Dendritic cell treated with granulocyte-macrophage colony-stimulating factor and Interleukin-4, amounts not matched to agents 40 ng/mL and 50 ng/mL, for 4 days (primary cell): Measurements from ENCODE around the gene ARID2.
A peak's percentile ranks its signal among the peaks of the same experiment; 100 is the strongest.

Source experiments
- H3K27ac Mint-ChIP-seq: one replicate; pipeline ENCODE4 v1.8.0; 2022; ENCODE audit warnings: mild to moderate bottlenecking, mixed read lengths
- H3K27me3 Mint-ChIP-seq: one replicate; pipeline ENCODE4 v1.8.0; 2022; ENCODE audit warnings: mild to moderate bottlenecking, mixed read lengths
- H3K36me3 Mint-ChIP-seq: one replicate; pipeline ENCODE4 v1.8.0; 2022; ENCODE audit warnings: low read depth, mixed read lengths
- H3K4me1 Mint-ChIP-seq: one replicate; pipeline ENCODE4 v1.8.0; 2022; ENCODE audit warnings: low read depth, mixed read lengths
- H3K4me3 Mint-ChIP-seq: one replicate; pipeline ENCODE4 v1.8.0; 2022; ENCODE audit warnings: mild to moderate bottlenecking, moderate library complexity, mixed read lengths
- H3K9me3 Mint-ChIP-seq: one replicate; pipeline ENCODE4 v1.8.0; 2022; ENCODE audit warnings: mixed read lengths
- intact Hi-C: fragments of 100-400 bp; cut with micrococcal nuclease; formaldehyde crosslinking; loops from one replicate; pipeline ENCODE4 v1.15.0; 2022

Gene ARID2

GRCh38 chr12:45704968-45705367 lies 24.5 kb upstream of the ARID2 start:
- intact Hi-C loops: no loop called here
- Mint-ChIP-seq H3K27ac (no peak overlapping the region), H3K36me3 (peaks cover 5% of the 10 kb centered on the region), H3K27me3 (no peaks in the 10 kb centered on the region), H3K9me3 (peaks cover 10% of the 10 kb centered on the region), H3K4me1 (peaks cover 24% of the 10 kb centered on the region), H3K4me3 (no peak overlapping the region)

- Mint-ChIP-seq H3K27ac (no peak overlapping the region), H3K4me3 (no peak overlapping the region), H3K27me3 (no peaks in the 10 kb centered on the region), H3K36me3 (peaks cover 5% of the 10 kb centered on the region), H3K4me1 (peaks cover 24% of the 10 kb centered on the region), H3K9me3 (peaks cover 10% of the 10 kb centered on the region)
- intact Hi-C loops: no loop called here
Observed at GRCh38 chr12:45705404-45705803, 24.1 kb upstream of the ARID2 start.

GRCh38 chr12:45707241-45707857 lies 22.2 kb upstream of the ARID2 start:
- Mint-ChIP-seq H3K4me1 (peaks cover 27% of the 10 kb centered on the region), H3K36me3 (no peaks in the 10 kb centered on the region), H3K27me3 (no peaks in the 10 kb centered on the region), H3K9me3 (no peaks in the 10 kb centered on the region), H3K27ac (no peak overlapping the region), H3K4me3 (no peak overlapping the region)
- intact Hi-C loops: no loop called here

GRCh38 chr12:45708363-45708762 lies 21.1 kb upstream of the ARID2 start:
- Mint-ChIP-seq H3K27ac (no peak overlapping the region), H3K4me1 (peaks cover 34% of the 10 kb centered on the region), H3K27me3 (no peaks in the 10 kb centered on the region), H3K36me3 (no peaks in the 10 kb centered on the region), H3K4me3 (no peak overlapping the region), H3K9me3 (no peaks in the 10 kb centered on the region)
- intact Hi-C loops: no loop called here

- Mint-ChIP-seq H3K36me3 (no peaks in the 10 kb centered on the region), H3K27ac (no peak overlapping the region), H3K27me3 (no peaks in the 10 kb centered on the region), H3K4me3 (no peak overlapping the region), H3K4me1 (peaks cover 39% of the 10 kb centered on the region), H3K9me3 (no peaks in the 10 kb centered on the region)
- intact Hi-C loops: no loop called here
Observed at GRCh38 chr12:45708901-45709300, 20.6 kb upstream of the ARID2 start.

GRCh38 chr12:45712319-45712718 lies 17.2 kb upstream of the ARID2 start:
- Mint-ChIP-seq H3K4me1 (peaks cover 27% of the 10 kb centered on the region), H3K36me3 (no peaks in the 10 kb centered on the region), H3K9me3 (no peaks in the 10 kb centered on the region), H3K27ac (no peak overlapping the region), H3K4me3 (no peak overlapping the region), H3K27me3 (no peaks in the 10 kb centered on the region)
- intact Hi-C loops: no loop called here

- Mint-ChIP-seq H3K9me3 (no peaks in the 10 kb centered on the region), H3K4me3 (no peak overlapping the region), H3K36me3 (no peaks in the 10 kb centered on the region), H3K27me3 (no peaks in the 10 kb centered on the region), H3K27ac (no peak overlapping the region), H3K4me1 (peaks cover 26% of the 10 kb centered on the region)
- intact Hi-C loops: no loop called here
Observed at GRCh38 chr12:45713078-45713477, 16.4 kb upstream of the ARID2 start.

- no peaks in the 10 kb centered on the region for H3K27me3 Mint-ChIP-seq
- no peak overlapping the region for H3K27ac Mint-ChIP-seq
- H3K4me1 Mint-ChIP-seq: peaks cover 19% of the 10 kb centered on the region
- H3K36me3 Mint-ChIP-seq: no peaks in the 10 kb centered on the region
- H3K4me3 Mint-ChIP-seq: no peak overlapping the region
- H3K9me3 Mint-ChIP-seq: no peaks in the 10 kb centered on the region
- intact Hi-C loops: no loop called here
Observed at GRCh38 chr12:45718306-45718705, 11.2 kb upstream of the ARID2 start.

- Mint-ChIP-seq H3K4me1 (peaks cover 7% of the 10 kb centered on the region), H3K36me3 (no peaks in the 10 kb centered on the region), H3K27ac (no peak overlapping the region), H3K4me3 (no peak overlapping the region), H3K27me3 (no peaks in the 10 kb centered on the region), H3K9me3 (no peaks in the 10 kb centered on the region)
- intact Hi-C loops: loop anchor here (10.0 kb wide), 1 partner anchor 505 kb away; the partner anchor contains the start of gene ANO6
Observed at GRCh38 chr12:45720069-45720468, 9.4 kb upstream of the ARID2 start.

- intact Hi-C loops: loop anchor here (10.0 kb wide), 1 partner anchor 507 kb away; the partner anchor contains the start of gene ANO6
- Mint-ChIP-seq H3K4me3 (no peak overlapping the region), H3K36me3 (no peaks in the 10 kb centered on the region), H3K27me3 (no peaks in the 10 kb centered on the region), H3K27ac (no peak overlapping the region), H3K4me1 (peaks cover 11% of the 10 kb centered on the region), H3K9me3 (no peaks in the 10 kb centered on the region)
Observed at GRCh38 chr12:45721369-45721768, 8.1 kb upstream of the ARID2 start.

- Mint-ChIP-seq H3K27ac (no peak overlapping the region), H3K4me1 (peaks cover 11% of the 10 kb centered on the region), H3K9me3 (no peaks in the 10 kb centered on the region), H3K4me3 (no peak overlapping the region), H3K36me3 (peaks cover 5% of the 10 kb centered on the region), H3K27me3 (no peaks in the 10 kb centered on the region)
- intact Hi-C loops: loop anchor here (10.0 kb wide), 1 partner anchor 507 kb away; the partner anchor contains the start of gene ANO6
Observed at GRCh38 chr12:45721954-45722353, 7.6 kb upstream of the ARID2 start.

- peaks cover 27% of the 10 kb centered on the region for H3K36me3 Mint-ChIP-seq
- no peaks in the 10 kb centered on the region for H3K9me3 Mint-ChIP-seq
- no peaks in the 10 kb centered on the region for H3K27me3 Mint-ChIP-seq
- peaks cover 11% of the 10 kb centered on the region for H3K4me1 Mint-ChIP-seq
- intact Hi-C loops: loop anchor here (2.0 to 10.0 kb wide), 3 partner anchors 184 to 511 kb away; partner anchors contain the start of genes ANO6 and SCAF11
- H3K27ac Mint-ChIP-seq: peak overlapping the region; percentile 96
- H3K4me3 Mint-ChIP-seq: peak overlapping the region; percentile 96
Observed at GRCh38 chr12:45725631-45726602, 3.6 kb upstream of the ARID2 start.

- H3K36me3 Mint-ChIP-seq: peaks cover 27% of the 10 kb centered on the region
- intact Hi-C loops: loop anchor here (2.0 to 10.0 kb wide), 3 partner anchors 184 to 512 kb away; partner anchors contain the start of genes ANO6 and SCAF11
- peak overlapping the region; percentile 96 for H3K27ac Mint-ChIP-seq
- no peaks in the 10 kb centered on the region for H3K27me3 Mint-ChIP-seq
- H3K4me3 Mint-ChIP-seq: peak overlapping the region; percentile 96
- H3K4me1 Mint-ChIP-seq: peaks cover 8% of the 10 kb centered on the region
- H3K9me3 Mint-ChIP-seq: no peaks in the 10 kb centered on the region
Observed at GRCh38 chr12:45726603-45727300, 2.8 kb upstream of the ARID2 start.
